HG02970 (cell line): ENCODE measurements around the gene LPCAT2.

Experiments used
- ATAC-seq: cut with Tn5 transposase; IDR thresholded peaks from one replicate; pipeline ENCODE4 v1.9.1; 2021; ENCODE audit warnings: mild to moderate bottlenecking, moderate library complexity, moderate number of reproducible peaks; ENCODE audit not compliant: unreplicated experiment, low FRiP score

Gene LPCAT2, protein sequence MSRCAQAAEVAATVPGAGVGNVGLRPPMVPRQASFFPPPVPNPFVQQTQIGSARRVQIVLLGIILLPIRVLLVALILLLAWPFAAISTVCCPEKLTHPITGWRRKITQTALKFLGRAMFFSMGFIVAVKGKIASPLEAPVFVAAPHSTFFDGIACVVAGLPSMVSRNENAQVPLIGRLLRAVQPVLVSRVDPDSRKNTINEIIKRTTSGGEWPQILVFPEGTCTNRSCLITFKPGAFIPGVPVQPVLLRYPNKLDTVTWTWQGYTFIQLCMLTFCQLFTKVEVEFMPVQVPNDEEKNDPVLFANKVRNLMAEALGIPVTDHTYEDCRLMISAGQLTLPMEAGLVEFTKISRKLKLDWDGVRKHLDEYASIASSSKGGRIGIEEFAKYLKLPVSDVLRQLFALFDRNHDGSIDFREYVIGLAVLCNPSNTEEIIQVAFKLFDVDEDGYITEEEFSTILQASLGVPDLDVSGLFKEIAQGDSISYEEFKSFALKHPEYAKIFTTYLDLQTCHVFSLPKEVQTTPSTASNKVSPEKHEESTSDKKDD

DNA sequence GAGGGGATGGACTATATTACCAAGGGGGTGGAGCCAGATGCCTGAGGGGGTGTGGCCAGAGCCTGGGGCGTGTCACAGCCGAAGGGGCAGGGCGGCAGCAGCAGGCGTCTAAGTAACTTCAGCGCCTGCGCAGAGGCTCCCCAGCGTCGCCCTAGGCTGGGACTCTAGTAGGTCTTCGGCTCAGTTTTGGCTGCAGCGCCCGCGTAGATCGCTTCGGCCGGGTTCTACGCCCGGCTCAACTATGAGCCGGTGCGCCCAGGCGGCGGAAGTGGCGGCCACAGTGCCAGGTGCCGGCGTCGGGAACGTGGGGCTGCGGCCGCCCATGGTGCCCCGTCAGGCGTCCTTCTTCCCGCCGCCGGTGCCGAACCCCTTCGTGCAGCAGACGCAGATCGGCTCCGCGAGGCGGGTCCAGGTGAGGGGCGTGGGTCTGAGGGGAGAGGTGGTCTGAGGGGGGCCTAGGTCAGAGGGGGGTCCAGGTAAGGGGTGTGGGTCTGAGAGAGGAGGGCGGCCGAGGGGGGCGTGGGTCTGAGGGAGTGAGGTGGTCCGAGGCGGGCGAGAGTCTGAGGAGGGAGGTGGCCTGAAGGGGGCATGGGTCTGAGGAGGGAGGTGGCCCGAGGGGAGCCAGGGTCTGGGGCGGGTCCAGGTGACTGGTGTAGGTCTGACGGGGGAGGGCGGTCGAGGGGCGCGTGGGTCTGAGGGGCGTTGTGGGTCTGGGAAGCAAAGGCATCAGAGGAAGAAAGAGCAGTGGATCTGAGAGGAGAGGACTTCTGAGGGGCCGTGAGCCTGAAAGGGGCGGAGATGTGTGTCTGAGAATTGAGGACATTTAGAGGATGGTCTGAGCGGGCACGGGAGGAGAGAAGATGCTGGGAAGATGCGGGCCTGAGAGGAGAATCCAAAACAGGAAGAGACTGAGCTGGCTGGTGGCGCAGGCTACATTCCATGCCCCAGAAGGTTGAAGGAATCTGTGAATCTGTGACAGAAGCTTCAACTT is at the start of gene LPCAT2:
LPCAT2 (plus strand) TSS at position 132 of the 991 bp plus-strand sequence; CDS start at position 242, 110 bp downstream.
- ATAC-seq, result no peak

DNA sequence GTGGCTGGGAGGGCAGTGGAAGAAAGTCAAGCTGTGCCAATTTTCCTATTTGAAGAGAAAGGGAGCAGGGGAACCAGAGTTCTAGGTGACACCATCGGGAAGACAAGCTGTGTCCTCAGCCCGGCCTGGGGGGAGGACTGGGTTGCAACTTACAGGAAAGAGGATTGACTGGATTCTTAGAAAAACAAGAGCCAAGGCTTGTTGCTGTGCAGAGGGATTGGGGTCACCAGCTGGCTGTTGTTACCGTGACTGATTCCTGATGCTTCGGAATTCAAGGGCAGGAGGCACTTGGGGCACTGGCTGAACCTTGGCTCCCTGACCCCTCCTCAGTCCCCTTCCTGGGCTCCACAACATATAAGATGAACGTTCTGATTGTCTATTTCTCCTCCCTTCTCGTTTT is 46.6 kb upstream of the LPCAT2 start:
- no peak for ATAC-seq

DNA sequence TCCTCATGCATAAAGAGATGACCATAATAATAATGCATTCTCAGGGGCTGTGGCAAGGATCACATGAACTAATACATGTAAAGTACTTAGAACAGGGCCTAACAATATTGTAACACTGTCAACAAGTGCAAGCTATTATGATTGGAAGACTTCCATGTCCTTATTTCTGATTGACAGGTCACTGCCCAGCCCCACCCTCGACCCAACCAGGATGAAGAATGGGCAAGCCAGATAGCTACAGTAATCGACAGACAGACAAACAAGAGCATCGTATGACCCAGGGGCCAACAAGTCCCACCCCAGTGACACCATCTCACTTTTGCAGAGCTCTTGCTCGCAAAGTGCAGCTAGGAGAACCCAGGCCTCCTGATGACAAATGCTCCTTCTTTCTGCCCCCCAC is 44.5 kb upstream of the LPCAT2 start:
- no peak for ATAC-seq

DNA sequence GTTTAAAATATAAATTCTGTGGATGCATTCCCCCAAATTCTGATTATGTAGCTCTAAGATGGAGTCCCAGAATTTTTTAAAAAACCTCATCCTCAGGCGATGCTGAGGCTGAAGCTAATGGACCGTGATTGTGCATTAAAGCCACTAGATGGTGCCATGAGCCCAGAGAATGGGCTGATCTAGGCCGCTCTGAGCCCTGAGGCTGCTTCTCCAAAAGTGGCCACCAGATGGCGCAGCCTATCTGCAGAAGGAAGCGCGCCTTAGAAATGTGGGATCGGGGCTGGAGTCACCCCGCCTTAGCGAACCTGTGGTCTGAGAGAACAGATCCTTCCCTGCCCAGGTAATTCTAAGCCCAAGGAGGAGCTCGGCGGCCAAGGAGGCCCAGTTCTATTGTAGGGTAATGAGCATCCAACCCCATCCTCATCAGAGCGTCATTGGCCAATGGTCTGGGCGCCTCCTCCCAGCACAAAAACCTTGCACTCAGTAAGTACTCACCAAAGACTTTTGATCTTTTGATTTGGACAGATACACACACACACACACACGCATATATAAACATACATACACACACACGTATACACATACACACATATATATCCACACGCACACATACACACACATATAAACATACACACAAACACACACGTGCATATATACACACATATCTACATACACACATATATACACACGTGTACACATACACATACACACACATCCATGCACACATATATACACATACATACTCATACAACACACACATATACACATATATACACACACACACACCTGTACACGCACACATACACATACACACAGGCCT is 43.6 kb upstream of the LPCAT2 start:
- peak; percentile 95 for ATAC-seq

DNA sequence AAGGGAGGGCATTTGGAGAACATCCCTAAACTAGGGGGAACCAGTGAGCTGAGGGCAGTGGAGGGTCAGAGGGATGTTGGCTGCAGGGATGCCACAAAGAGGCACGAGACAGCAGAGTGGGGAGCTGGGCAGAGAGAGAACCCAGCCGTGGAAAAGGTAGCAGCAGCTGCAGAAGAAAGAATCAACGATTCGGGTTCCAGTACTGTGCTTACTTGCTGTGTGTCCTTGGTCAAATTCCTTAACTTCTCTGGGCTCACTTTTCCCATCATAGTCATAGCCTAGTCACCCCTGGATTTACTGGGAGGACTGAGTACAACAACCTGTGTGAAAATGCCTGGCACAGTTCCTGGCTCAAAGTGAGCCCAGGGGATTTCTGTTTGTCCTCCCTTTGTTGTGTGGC is 42.7 kb upstream of the LPCAT2 start:
- no peak for ATAC-seq

DNA sequence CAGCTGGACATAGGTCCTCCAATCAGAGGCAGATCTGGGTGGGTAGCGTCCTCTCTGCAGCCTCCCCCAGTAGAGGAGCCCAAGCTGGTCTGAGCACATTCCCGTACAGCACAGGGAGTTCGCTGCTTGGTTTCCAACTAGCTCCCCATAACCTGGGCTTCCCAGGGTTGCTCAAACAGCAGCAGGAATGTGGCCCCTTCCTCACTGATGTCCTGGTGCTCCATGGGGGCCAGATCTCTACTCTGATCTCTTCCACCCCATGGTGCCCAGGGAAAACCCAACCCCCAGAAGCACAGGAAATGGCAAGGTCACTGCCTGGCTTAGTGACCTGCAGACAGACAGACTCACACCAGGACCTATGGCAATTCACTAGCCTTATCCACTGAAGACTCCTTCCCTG is 41.0 kb upstream of the LPCAT2 start:
- no peak for ATAC-seq

DNA sequence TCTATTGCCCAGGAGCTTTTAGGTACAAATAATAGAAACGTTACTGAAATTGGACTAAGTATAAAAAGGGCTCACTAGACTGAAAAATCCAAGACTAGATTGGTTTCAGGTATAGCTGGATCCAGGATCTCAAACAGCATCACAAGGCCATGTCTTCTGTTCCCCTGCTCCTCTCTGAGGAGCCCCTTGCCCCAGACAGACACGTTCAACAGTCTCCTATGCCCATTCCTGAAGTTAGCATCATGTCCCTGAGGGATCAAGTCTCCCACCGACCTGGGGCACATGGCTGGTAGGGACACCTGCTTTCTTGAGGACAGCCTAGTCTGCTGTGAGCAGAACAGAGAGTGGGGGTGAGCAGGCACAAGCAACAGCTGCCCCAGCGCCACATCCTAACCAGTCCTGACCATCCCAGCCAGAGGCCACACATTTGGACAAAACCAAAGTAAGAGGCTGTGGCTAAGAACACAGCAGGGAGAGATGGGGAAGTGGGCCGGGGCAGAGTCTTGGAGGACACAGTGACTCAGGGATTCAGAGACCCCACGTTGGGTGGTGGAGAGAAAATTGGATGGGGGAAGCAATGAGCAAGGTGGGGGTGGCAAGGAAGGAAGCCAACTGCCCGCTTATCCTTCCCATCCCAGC is 40.4 kb upstream of the LPCAT2 start:
- no peak for ATAC-seq

DNA sequence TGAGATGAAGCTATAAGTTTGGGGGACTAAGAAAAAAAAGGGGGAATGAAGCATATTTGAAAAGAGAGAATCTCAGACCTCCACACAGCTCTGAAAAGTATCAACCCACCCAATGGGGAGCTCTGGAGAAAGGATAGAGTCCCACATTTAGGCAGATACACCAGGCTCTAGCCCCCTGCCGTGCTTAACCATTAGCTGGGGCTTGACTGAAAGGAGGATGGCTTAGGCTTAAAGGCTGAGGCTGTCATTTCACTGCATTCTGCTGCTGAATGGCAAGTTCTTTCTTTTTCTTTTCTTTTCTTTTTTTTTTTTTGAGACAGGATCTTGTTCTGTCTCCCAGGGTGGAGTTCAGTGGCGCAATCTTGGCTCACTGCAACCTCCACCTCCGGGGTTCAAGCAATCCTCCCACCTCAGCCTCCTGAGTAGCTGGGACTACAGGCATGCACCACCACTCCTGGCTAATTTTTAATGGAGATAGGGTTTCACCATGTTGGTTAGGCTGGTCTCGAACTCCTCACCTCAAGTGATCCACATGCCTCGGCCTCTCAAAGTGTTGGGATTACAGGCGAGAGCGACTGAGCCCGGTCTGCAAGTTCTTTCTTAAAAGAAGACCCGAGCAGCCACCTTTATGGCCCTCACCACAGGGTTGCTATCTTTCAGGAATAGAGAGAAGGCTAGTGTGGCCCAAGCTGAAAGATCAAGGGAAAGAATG is 38.9 kb upstream of the LPCAT2 start:
- ATAC-seq, result no peak

DNA sequence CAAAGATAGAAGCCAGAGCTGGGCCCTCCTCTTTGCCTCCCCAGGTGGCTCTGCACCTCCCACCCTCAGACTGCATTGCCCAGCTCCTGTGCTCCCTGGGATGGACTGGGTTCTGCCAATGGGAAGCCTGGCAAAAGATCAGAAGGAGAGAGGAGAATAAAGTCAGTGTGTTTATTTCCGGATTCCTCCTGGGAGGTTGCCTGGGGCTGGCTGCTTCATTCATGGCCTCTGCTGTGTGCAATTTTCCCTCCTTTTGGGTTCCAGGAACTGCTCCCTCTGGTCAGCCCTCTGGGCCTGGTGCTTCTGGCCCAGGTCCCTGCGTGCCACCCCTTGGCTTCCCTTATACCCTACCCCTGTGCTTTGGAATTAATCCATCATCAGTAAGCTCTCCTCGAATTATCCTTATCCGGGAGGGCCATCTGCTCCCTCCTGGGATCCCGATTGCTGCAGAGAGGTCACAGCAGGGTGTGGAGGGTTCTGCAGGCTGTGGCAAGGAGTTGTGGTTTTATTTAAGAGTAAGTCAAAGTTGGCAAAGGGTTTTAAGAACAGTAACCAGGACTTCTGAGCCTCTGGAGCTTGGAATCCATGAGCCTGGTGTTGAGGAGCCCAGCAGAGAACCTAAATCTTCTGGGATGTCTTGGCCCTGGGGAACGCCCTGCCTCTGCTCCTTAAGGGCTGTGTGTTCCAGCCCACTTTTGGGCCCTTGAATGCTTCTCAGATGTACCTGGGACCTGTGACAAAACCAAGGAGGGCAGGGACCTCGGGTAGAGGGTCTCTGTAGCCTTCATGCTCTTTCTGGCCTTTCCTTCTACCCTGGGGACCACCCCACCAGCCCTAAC is 38.1 kb upstream of the LPCAT2 start:
- no peak for ATAC-seq

DNA sequence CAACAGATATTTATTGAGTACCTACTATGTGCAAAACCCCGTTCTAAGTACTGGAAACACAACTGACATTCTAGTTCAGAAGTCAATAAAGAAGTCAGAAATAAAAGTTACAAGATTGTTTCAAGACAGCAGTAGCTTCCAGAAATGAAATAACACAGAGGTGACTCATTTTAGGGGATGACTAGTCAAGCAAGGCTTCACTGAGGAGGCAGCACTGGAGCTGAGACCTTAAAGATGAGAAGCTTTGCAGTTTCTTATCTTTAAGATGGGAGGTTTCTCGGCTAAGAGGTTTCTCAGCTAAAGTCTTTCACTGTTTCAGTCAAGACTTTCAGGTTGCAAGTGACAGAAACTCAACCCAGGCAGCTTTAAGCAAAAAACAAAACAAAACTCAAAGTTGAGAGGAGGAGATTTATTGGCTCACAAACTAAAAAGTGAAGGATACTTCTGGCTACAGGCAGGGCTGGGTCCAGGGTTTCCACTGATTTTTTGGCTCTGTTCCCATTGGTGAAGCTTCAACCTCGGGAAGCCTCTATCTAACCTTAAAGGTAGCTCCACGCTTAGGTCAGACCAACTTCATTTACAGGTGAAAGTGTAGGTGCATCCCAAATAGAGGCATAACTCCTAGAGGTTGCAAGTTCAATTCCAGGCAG is 37.3 kb upstream of the LPCAT2 start:
- no peak for ATAC-seq

DNA sequence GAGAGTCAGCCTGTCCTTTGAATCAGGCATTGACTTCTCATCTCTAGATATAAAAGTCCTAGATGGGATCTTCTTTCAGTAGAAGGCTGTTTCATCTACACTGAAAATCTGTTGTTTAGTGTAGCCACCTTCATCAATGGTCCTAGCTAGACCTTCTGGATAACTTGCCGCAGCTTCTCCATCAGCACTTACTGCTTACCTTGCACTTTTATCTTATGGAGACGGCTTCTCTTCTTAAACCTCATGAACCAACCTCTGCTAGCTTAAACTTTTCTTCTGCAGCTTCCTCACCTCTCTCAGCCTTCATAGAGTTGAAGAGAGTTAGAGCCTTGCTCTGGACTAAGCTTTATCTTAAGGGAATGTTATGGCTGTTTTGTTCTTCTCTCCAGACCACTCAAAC is 35.3 kb upstream of the LPCAT2 start:
- no peak for ATAC-seq

DNA sequence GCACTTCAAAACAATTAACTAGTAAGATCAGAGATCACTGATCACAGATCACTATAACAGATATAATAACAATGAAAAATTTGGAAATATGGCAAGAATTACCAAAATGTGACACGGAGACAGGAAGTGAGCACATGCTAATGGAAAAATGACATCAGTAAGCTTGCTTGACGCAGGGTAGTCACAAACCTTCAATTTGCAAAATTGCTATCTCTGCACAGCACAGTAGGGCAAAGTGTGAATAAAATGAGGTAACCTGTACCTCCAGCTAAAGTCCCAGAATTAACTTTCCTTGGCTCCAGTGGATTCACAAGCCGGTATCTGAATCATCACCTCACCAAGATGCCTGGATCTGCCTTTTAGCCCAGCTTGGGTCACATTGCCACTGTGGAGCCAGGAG is 34.1 kb upstream of the LPCAT2 start:
- no peak for ATAC-seq

DNA sequence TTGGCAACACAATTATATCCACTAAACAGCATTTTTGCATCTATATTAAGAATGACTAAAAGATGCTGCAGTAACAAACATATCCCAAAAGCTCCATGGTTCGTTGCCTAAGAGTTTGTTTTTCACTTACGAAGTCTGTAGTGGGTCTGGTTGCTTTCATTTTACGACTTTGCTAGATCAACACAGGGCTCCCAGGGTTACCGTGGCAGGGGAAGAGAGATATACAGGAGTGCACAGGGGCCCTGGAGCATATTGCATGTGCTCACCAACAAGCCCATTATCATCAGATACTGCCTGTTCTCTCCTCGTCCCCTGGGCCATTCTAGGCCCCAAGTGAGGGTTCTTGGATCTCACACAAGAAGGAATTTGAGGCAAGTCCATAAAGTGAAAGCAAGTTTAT is 33.0 kb upstream of the LPCAT2 start:
- ATAC-seq, result no peak

DNA sequence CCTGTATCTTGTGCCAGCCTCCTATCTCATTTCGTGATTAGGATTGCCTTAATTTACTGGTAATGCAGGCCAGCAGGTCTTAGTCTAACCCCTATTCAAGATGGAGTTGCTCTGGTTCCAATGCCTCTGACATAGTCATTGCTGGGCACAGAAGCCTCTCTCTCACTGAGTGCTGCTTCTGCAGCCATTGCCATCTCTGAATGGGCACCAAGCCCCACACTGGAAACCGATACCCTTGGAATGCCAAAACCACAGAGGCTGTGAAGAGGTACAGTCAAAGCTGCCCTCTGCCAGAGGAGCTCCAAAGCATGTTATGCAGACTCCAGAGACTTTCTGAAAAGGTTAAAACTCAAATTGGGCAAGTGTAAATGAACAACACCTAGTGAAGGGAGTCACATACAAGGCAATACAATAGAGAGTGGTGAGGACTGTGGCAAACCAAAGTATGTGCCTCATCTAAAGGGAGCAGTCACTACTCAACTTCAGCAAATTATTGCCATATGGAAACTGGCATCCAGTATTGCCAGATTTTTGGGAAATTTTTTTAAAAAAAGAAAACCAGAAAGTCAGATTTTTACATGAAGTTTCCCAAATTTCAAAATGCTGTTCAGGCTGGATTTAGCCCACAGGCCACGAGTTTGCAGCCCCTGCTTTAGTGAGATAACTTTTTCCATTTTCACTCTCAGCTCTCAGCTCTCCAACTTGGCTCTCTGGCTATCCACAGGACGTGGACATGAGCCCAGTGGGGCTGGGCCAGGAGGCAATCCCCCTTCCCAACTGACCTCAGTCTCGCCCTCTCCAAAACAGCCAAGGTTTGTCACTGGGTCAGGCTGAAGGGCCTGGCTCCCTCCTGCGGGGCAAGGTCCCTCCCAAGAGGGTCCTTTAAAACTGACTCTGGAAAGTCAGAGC is 32.0 kb upstream of the LPCAT2 start:
- ATAC-seq, result no peak

DNA sequence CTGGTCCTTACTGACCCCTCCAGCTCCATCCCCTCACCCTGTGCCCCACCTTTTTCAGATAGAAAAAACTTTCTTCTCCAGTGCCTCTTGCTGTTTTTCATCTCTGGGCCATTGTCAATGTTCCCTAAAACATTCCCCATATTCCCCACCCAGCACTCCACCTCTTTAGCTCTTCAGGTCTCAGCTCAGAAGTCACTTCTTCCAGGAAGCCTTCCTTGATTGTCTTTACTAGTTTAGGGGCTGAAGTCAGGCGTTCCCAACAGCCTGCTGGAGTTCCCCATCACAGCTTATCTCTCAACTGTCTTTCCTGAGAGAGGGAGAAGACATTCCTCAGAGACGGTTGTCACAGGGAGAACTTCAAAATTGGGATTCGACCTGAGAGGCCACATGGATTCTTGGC is 31.1 kb upstream of the LPCAT2 start:
- ATAC-seq, result no peak

DNA sequence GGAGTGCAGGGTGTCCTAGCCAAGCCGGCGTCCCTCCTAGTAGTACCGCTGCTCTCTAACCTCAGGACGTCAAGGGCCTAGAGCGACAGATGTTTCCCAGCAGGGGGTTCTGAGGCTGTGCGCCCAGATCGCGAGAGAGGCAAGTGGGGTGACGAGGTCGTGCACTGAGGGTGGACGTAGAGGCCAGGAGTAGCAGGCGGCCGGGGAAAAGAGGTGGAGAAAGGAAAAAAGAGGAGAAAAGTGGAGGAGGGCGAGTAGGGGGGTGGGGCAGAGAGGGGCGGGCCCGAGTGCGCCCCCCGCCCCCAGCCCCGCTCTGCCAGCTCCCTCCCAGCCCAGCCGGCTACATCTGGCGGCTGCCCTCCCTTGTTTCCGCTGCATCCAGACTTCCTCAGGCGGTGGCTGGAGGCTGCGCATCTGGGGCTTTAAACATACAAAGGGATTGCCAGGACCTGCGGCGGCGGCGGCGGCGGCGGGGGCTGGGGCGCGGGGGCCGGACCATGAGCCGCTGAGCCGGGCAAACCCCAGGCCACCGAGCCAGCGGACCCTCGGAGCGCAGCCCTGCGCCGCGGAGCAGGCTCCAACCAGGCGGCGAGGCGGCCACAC is 29.9 kb upstream of the LPCAT2 start, which contains the start of gene MMP2:
MMP2 (plus strand) TSS at position 372 of the 603 bp plus-strand sequence. CDS start 282 bp downstream, outside the sequence.
- no peak for ATAC-seq
